Erythroblast (primary cell): ENCODE measurements around the gene LMF2.

Experiments used
- GATA1 ChIP-seq: IDR thresholded peaks from 2 replicates; pipeline ENCODE4 v1.6.1; 2011; ENCODE audit warnings: low read depth, mild to moderate bottlenecking, control low read depth, low read length, moderate library complexity
- POLR2A ChIP-seq: IDR thresholded peaks from 2 replicates; pipeline ENCODE4 v1.6.1; 2011; ENCODE audit warnings: mild to moderate bottlenecking, low read length

- no peak for TF ChIP-seq POLR2A
- TF ChIP-seq GATA1, result no peak
These were observed 28.7 kb upstream of the LMF2 start for GRCh38 chr22:50536226-50536625.
